HG02973 (cell line): Measurements from ENCODE around the gene NEIL3.

ENCODE experiments used
- ATAC-seq: cut with Tn5 transposase; IDR thresholded peaks from one replicate; pipeline ENCODE4 v1.9.1; 2021; ENCODE audit warnings: moderate library complexity; ENCODE audit not compliant: unreplicated experiment

Gene NEIL3

DNA sequence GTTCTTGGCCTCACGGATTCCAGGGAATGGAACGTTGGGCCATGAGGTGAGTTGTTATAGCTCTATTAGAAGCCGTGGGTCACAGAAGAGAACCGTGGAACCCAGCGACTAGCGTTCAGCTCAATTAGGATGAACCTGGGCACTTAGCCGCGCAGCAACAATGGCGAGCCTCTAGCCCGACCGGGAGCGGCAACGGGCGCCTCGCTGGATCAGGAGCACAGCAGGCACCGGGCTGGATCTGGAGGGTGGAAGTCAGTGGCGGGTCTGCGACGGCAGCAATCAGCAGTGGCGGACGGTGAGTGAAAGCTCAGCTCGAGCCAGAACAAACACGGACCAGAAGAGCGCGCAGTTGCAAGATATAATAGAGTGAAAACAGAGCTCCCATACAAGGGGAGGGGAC, 98.3 kb downstream of the NEIL3 start:
- no peak for ATAC-seq

GRCh38 chr4:177410566-177410965, 100.9 kb downstream of the NEIL3 start:
- no peak for ATAC-seq

- ATAC-seq, result no peak
Measured at GRCh38 chr4:177411996-177412395, 102.3 kb downstream of the NEIL3 start.
